GM12891 (cell line): ENCODE data around the gene PAGE4.

Experiments used
- POLR2A ChIP-seq: IDR thresholded peaks from 2 replicates; pipeline ENCODE4 v1.6.1; 2011; ENCODE audit warnings: low read depth, low read length, control low read depth
- POLR2AphosphoS5 ChIP-seq: IDR thresholded peaks from 2 replicates; pipeline ENCODE4 v1.6.1; 2011; ENCODE audit warnings: low read depth, low read length, control low read depth
- POU2F2 ChIP-seq: IDR thresholded peaks from 2 replicates; pipeline ENCODE4 v1.6.1; 2011; ENCODE audit warnings: low read depth, mild to moderate bottlenecking, control low read depth, low read length, moderate library complexity
- SPI1 ChIP-seq: IDR thresholded peaks from 2 replicates; pipeline ENCODE4 v1.6.1; 2011; ENCODE audit warnings: low read depth, low read length, control low read depth
- TAF1 ChIP-seq: IDR thresholded peaks from 2 replicates; pipeline ENCODE4 v1.6.1; 2011; ENCODE audit warnings: low read depth, low read length, control low read depth

DNA sequence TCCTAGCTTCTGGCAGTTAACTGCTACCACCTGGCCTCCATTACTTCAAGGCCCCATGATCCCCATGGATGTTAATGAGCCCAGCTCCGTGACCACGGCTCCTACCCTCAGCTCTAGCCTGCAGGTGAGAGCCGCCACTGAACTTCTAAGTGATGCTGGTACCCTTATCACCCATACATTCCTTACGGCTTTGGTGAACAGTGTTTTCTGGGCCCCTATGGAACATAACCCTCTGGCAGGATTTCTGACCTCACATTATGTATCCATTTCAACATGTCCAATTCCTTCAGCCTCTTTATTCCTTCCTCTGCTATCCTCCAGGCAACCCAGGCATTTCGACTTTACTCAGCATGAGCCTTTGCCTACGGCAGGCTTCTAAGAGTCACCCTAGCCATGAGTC, 24.6 kb downstream of the PAGE4 start:
- TF ChIP-seq POLR2AphosphoS5 (no peak), POLR2A (no peak), TAF1 (no peak), SPI1 (no peak), POU2F2 (no peak)
